HFF-Myc (cell line): ENCODE measurements around the gene IFT122.
"Not testable (repeated sequence)": the region's sequence is repeated elsewhere in the genome, so short reads cannot be mapped to it uniquely, and the experiment has no call there.

Experiments used
- DNase-seq: peaks from one replicate; pipeline ENCODE4 v3.0.0-alpha.2; 2011; ENCODE audit warnings: low read depth; ENCODE audit errors: extremely low read depth
- H3K4me3 ChIP-seq: replicated peaks from 2 replicates; pipeline ENCODE4 v1.5.1; 2011; ENCODE audit warnings: low read depth, mild to moderate bottlenecking, control low read depth, low read length
- TF ChIP-seq, protein P1 (sequence below): IDR thresholded peaks from 2 replicates; pipeline ENCODE4 v1.5.1; 2012; ENCODE audit warnings: mild to moderate bottlenecking, low read depth, low read length, control low read depth; ENCODE audit errors: missing control alignments

The IFT122 gene

DNA sequence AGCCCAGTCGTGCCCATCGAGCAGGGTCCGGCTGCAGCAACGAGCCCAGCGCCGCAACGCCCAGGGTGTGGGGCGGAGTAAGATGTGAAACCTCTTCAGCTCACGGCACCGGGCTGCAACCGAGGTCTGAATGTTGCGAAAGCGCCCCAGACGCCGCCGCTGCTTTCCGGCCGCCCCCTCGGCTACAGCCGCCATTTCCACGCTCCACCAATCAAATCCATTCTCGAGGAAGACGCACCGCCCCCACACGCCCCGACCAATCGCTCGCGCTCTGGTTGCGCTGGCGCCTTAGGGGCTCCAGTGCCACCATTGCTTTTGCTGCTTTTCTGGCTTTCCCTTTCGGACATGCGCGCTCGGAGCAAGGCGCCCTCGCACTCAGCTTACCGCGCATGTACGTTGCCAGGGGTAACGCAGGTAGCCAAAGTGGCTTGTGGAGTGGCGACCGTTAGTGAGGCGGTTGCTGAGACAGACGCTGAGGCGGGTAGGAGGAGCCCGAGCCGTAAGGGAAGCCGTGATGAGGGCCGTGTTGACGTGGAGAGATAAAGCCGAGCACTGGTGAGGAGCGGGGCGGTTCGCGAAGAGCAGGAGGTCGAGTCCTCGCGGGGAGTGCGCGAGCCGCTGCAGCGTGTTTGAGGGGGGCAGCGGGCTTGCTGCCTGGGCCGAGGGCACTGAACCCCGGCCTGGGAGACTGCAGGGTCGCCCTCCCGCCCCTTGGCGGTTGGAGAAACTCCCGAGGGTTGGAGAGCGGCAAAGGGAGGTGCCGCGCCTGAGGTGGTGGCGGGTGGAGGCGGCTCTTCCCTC is at the start of gene IFT122, which contains the start of gene MBD4:
TSS of gene IFT122 (plus strand) at position 408 of the 801 bp plus-strand sequence. CDS start at position 515, 107 bp downstream.
TSS of gene MBD4 (minus strand) at position 132 of the 801 bp plus-strand sequence. CDS start at position 17, 115 bp downstream.
- DNase-seq: peak; percentile 99
- TF ChIP-seq, protein P1, sequence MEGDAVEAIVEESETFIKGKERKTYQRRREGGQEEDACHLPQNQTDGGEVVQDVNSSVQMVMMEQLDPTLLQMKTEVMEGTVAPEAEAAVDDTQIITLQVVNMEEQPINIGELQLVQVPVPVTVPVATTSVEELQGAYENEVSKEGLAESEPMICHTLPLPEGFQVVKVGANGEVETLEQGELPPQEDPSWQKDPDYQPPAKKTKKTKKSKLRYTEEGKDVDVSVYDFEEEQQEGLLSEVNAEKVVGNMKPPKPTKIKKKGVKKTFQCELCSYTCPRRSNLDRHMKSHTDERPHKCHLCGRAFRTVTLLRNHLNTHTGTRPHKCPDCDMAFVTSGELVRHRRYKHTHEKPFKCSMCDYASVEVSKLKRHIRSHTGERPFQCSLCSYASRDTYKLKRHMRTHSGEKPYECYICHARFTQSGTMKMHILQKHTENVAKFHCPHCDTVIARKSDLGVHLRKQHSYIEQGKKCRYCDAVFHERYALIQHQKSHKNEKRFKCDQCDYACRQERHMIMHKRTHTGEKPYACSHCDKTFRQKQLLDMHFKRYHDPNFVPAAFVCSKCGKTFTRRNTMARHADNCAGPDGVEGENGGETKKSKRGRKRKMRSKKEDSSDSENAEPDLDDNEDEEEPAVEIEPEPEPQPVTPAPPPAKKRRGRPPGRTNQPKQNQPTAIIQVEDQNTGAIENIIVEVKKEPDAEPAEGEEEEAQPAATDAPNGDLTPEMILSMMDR: no peak
- peak within 1 kb of the TSS; percentile 90 for H3K4me3 ChIP-seq

- DNase-seq, H3K4me3 ChIP-seq: not testable (repeated sequence)
Observed at GRCh38 chr3:129391583-129391982, 48.4 kb upstream of the IFT122 start.

- H3K4me3 ChIP-seq, DNase-seq: not testable (repeated sequence)
Observed at GRCh38 chr3:129392106-129392887, 47.7 kb upstream of the IFT122 start.

GRCh38 chr3:129393271-129393670 is 46.8 kb upstream of the IFT122 start:
- no peak overlapping the region for H3K4me3 ChIP-seq
- no peak for DNase-seq
- TF ChIP-seq, protein P1: no peak

GRCh38 chr3:129393760-129394564 is 46.1 kb upstream of the IFT122 start:
- DNase-seq, H3K4me3 ChIP-seq: not testable (repeated sequence)

DNA sequence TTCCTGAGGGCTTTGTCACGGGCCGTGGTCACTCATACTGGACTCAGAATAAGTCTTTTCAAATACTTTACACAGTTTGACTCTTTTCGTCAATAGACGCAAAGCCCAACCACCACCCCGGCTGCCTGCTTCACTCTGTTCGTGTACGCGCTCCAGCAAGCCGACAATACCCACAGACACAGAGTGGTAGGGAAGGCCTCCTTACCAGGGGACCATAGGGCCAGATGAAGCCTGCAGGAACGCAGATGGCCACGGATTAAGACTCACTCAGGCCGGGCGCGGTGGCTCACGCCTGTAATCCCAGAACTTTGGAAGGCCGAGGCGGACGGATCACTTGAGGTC is 41.2 kb upstream of the IFT122 start:
- DNase-seq: no peak
- TF ChIP-seq, protein P1: no peak
- peak overlapping the region; percentile 91 for H3K4me3 ChIP-seq

GRCh38 chr3:129399145-129399894 is 40.7 kb upstream of the IFT122 start:
- peak; percentile 97 for DNase-seq
- TF ChIP-seq, protein P1: peak; percentile 95
- H3K4me3 ChIP-seq: peak overlapping the region; percentile 91
